22Rv1 (cell line): ENCODE data around the gene TEX2.

ENCODE experiments used
- ZFX ChIP-seq: fragments of 450-650 bp; IDR thresholded peaks from 2 replicates; pipeline ENCODE4 v1.6.1; 2017; ENCODE audit warnings: antibody characterized with exemption, borderline replicate concordance
- TF ChIP-seq, protein P1 (sequence below): fragments of 450-650 bp; IDR thresholded peaks from 2 replicates; pipeline ENCODE4 v1.5.1; 2017; ENCODE audit warnings: mild to moderate bottlenecking

DNA sequence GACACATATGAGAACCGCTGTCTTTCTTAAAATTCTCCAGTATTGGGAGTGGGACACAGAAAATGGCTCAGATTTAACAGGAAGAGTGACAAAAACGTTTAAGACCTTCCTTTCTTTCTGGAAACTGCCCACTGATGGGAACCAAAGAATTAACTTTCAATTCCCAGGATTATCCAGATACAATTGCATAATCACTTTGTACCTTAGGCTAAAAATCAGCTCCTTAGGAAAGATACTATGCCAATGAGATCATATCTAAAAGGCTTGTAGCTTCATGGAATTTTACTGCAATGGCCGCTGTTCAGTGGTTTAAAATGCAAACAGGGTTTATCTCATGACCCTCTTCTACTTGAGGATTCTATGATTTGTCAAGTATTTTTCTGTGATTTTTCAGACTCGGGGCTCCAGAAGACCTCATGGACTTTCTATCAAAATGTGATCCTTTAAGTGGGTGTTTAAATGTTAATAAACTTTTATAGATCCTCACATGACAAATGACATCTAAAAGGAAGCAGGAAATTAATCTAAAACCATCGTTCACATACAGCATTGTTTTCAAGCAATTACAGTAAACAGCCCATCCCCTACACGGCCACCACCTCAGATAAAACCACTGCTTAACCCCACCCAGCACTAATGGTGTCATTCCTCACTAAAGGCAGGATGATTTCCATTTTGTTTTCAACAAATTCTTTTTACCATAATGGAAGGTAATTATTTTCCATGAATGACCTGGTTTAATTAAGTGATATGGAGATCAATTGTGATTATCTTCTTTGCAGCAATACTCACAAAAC, 101.5 kb downstream of the TEX2 start:
- TF ChIP-seq, protein P1, sequence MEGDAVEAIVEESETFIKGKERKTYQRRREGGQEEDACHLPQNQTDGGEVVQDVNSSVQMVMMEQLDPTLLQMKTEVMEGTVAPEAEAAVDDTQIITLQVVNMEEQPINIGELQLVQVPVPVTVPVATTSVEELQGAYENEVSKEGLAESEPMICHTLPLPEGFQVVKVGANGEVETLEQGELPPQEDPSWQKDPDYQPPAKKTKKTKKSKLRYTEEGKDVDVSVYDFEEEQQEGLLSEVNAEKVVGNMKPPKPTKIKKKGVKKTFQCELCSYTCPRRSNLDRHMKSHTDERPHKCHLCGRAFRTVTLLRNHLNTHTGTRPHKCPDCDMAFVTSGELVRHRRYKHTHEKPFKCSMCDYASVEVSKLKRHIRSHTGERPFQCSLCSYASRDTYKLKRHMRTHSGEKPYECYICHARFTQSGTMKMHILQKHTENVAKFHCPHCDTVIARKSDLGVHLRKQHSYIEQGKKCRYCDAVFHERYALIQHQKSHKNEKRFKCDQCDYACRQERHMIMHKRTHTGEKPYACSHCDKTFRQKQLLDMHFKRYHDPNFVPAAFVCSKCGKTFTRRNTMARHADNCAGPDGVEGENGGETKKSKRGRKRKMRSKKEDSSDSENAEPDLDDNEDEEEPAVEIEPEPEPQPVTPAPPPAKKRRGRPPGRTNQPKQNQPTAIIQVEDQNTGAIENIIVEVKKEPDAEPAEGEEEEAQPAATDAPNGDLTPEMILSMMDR, result no peak
- TF ChIP-seq ZFX, result no peak
